GM18511 (cell line): ENCODE data around the gene MILR1.
"Not testable (repeated sequence)": the region's sequence is repeated elsewhere in the genome, so short reads cannot be mapped to it uniquely, and the experiment has no call there.

Experiments used
- ATAC-seq: cut with Tn5 transposase; IDR thresholded peaks from one replicate; pipeline ENCODE4 v1.9.1; 2021; ENCODE audit warnings: mild to moderate bottlenecking, moderate library complexity; ENCODE audit not compliant: unreplicated experiment

Gene MILR1, protein sequence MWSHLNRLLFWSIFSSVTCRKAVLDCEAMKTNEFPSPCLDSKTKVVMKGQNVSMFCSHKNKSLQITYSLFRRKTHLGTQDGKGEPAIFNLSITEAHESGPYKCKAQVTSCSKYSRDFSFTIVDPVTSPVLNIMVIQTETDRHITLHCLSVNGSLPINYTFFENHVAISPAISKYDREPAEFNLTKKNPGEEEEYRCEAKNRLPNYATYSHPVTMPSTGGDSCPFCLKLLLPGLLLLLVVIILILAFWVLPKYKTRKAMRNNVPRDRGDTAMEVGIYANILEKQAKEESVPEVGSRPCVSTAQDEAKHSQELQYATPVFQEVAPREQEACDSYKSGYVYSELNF

DNA sequence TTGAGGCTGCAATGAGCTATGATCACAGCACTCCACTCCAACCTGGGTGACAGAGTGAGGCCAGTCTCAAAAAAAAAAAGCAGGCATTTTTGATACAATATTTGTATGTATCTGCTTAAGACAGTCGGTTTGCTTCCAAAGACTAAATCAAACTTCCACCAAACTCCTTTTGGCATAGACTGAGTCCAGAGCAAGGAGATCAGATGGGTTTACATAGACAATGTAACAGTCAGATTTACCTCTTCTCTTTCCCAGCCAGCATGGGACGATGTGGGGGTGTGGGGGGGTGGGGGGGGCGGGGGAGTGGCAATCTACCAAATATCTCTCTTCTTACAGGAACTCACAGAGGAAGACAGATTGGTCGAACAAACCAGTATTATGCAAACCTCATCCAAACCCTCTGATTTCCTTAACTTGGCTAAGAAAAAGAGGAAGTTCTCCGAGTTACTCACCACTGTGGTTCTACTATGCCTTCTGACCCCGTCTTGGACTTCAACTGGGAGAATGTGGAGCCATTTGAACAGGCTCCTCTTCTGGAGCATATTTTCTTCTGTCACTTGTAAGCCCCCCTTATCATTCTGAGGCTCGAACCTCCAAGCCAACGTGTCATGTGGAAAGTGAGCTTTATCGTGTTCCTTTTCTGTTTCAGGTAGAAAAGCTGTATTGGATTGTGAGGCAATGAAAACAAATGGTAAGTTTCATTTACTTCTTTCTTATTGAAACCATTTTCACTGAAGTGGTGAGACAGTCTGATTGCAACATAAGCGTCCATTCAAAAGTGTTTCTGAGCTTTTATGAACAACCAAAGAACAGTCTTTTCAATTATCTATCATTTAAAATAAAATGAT is at the start of gene MILR1:
Gene MILR1 (plus strand): TSS at position 451 of the 848 bp plus-strand sequence. CDS start 54 bp downstream, at position 505.
- ATAC-seq: peak; percentile 59

DNA sequence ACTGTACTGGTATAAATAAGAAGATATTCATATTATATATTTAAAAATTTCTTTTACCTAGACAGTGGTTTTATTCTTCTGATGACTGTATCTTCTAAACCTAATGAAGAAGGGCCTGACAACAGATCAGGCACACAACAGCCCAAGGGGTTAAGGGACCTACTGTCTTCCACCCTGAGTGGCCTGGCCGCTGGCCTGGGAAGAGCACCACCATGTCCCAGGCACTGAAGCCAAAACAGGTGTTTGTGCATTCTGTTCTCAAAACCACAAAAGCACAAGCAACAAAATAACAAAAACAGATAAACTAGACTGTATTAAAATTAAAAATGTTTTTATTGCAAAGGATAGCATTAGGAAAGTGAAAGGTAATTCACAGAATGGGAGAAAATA is 49.2 kb upstream of the MILR1 start:
- no peak for ATAC-seq

DNA sequence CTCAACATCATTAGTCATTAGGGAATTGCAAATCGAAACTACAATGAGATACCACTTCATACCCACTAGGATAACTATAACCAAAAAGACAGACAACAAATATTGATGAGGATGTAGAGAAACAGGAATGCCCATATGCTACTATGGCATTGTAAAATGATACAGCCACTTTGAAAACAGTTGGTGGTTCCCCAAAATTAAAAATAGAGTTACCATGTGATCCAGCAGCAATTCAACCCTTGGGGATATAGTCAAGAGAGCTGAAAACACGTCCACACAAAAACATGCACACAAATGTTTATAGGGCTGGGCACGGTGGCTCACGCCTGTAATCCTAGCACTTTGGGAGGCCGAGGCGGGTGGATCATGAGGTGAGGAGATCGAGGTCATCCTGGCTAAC is 48.3 kb upstream of the MILR1 start:
- ATAC-seq: no peak

- no peak for ATAC-seq
Measured at GRCh38 chr17:64401244-64401860, 47.6 kb upstream of the MILR1 start.

GRCh38 chr17:64401941-64402340 is 47.0 kb upstream of the MILR1 start:
- no peak for ATAC-seq

- no peak for ATAC-seq
Measured at GRCh38 chr17:64402469-64402868, 46.4 kb upstream of the MILR1 start.

DNA sequence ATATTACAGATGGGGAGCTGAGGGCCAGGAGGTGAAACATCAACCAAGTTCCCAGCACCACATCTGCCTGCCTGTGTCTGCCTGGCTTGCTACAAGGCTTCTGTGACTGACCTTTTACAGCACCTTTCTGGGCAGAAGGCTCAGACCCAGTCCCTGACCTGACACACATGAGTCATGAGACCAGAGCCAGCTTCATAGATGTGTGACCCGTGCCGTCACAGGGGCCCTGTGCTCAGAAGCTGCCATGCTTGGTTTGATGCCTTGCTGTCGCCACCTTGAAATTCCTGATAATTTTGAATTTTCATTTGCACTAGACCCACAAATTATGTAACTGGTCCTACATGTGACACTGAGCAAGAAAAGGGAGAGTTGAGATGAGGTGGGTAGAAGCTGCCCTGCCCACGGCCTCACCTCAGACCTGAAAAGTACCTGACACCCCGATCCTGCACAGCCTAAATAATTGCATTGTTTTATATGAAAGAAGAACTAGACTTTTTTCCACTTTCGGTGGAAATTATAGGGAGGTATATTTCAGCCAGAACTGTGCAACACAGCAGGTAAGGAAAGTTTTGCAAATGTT is 44.9 kb upstream of the MILR1 start:
- ATAC-seq: no peak

GRCh38 chr17:64406321-64407200 is 42.4 kb upstream of the MILR1 start:
- no peak for ATAC-seq

DNA sequence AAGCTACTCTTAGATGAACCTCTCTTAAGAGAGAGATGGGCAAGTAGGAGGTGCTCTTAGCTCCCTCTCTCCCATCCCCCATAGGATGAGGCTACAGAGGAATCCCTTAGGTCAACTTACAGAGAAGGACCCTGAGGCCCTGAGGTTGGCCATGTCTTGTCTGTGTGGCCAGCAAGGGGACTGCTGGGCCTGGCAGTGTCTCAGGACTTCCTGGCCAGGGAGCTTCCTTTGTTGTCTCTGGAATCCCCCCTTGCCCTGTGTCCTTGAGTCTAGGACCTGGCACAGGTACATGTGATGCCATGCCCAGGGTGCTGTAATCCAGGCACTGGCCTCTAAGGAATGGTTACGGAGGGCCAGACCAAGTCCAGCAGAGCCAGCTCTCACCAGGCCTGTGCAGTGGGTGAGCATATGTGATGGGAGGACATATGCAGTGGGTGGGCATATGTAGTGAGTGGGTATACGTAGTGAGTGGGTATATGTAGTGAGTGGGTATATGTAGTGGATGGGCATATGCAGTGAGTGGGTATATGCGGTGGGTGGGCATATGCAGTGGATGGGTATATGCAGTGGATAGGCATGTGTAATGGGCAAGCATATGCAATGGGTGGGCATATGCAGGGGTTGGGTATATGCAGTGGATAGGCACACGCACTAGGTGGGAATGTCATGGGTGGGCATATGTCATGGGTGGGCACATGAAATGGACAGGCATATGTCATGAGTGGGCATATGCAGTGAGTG is 38.0 kb upstream of the MILR1 start:
- ATAC-seq: no peak

- no peak for ATAC-seq
Measured at GRCh38 chr17:64411999-64412771, 36.7 kb upstream of the MILR1 start.

- no peak for ATAC-seq
Measured at GRCh38 chr17:64412944-64413381, 36.0 kb upstream of the MILR1 start.

DNA sequence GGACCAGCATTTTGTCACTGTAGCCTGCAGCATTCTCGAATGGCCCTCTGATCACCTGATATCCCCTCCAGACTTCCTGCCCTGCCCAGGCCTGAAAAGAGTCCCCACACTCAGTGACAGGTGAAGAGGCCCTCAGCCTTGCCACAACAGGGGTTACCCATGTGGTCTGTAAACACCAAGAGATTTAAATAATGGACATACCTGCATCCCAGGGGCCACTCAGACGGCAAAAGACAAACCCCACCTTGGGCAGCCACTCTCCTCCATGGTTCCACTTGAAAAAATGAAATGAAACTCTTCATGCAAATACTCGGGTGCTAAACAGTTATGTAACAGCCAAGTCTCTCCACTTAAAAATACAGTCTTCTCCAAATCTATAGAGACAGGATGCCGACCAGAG is 35.4 kb upstream of the MILR1 start:
- ATAC-seq: peak; percentile 76

DNA sequence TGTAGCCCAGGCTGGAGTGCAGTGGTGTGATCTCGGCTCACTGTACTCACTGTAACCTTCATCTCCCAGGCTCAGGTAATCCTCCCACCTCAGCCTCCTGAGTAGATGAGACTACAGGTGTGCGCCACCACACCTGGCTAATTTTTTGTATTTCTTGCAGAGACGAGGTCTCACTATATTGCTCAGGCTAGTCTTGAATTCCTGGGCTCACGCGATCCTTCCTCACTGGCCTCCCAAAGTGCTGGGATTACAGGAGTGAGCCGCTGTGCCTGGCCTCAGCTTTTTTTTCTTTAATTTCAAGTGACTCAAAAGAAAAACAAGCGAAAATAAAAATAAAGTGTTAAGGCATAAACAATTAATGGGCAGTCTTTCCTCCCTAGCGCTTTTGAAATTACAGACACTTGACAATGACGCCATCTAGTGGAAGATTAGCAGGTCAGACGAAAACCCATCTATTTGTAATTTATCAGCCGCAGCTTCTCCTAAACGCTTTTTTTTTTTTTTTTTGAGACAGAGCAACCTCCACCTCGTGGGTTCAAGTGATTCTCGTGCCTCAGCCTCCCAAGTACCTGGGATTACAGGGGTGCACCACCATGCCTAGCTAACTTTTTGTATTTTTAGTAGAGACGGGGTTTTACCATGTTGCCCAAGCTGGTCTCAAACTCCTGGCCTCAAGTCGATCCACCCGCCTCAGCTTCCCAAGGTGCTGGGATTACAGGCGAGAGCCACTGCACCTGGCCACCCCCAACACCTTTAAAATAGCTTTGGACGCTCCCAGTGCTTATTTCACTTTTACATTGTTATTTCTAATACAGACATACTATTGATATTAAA is 30.2 kb upstream of the MILR1 start:
- no peak for ATAC-seq

DNA sequence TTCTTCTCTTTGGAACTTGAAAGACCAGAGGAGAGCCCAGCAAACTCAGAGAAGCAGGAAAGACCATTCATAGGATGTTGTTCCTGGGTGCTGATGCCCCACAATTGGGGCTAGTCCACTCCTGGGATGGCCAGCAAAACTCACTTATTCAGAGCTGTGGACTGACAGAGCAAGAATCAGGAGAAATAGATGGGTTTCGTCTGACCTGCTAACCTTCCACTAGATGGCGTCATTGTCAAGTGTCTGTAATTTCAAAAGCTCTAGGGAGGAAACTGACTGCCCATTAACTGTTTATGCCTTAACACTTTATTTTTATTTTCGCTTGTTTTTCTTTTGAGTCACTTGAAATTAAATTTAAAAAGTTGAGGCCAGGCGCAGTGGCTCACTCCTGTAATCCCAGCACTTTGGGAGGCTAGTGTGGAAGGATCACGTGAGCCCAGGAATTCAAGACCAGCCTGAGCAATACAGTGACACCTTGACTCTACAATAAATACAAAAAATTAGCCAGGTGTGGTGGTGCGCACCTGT is 28.7 kb upstream of the MILR1 start:
- no peak for ATAC-seq

GRCh38 chr17:64422121-64422520 is 26.8 kb upstream of the MILR1 start:
- ATAC-seq: not testable (repeated sequence)

DNA sequence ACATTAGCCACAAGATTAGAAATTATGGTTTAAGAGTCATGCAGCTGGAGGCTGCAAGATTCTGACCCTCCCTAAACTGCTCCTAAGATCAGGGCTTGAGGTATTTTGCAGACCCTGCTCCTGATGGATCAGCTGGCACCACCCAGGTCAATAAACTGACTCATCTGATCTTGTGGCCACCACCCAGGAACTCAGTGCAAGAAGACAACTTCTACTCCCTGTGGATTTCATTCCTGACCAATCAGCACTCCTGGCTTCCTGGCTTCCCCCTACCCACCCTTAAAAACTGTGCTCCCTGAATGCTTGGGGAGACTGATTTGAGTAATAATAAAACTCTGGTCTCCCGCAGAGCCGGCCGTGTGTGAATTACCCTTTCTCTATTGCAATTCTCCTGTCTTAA is 25.0 kb upstream of the MILR1 start:
- ATAC-seq: no peak

GRCh38 chr17:64424324-64424849 is 24.5 kb upstream of the MILR1 start:
- ATAC-seq: no peak
